Endodermal cell (in vitro differentiated cells): ENCODE data around the gene FAM131A. TPM values are rescaled to one million over a fixed set of nuclear protein-coding genes. Genes with fewer than 3 reads are reported as not detected.

Source experiments
- DNase-seq: peaks from one replicate; pipeline ENCODE4 v3.0.0-alpha.2; 2017
- H3K27ac ChIP-seq: 2 replicates; pipeline ENCODE4 v1.5.1; 2013; ENCODE audit warnings: mild to moderate bottlenecking, low read depth, low read length, moderate library complexity
- H3K27me3 ChIP-seq: 2 replicates; pipeline ENCODE4 v1.6.1; 2013; ENCODE audit warnings: mild to moderate bottlenecking, low read length, moderate library complexity; ENCODE audit not compliant: insufficient read depth, control insufficient read depth, poor library complexity, severe bottlenecking
- H3K36me3 ChIP-seq: 2 replicates; pipeline ENCODE4 v1.7.0; 2013; ENCODE audit warnings: mild to moderate bottlenecking, low read length, moderate library complexity; ENCODE audit not compliant: control insufficient read depth, insufficient read depth
- H3K4me1 ChIP-seq: one replicate; pipeline ENCODE4 v1.7.0; 2013; ENCODE audit warnings: low read length; ENCODE audit not compliant: control insufficient read depth, insufficient read depth
- H3K4me3 ChIP-seq: 2 replicates; pipeline ENCODE4 v1.5.1; 2013; ENCODE audit warnings: mild to moderate bottlenecking, low read length, moderate library complexity
- H3K9ac ChIP-seq: 2 replicates; pipeline ENCODE4 v1.6.1; 2013; ENCODE audit warnings: mild to moderate bottlenecking, low read length, moderate library complexity; ENCODE audit not compliant: poor library complexity, severe bottlenecking; ENCODE audit errors: extremely low read depth
- H3K9me3 ChIP-seq: 2 replicates; pipeline ENCODE4 v1.6.1; 2013; ENCODE audit warnings: mild to moderate bottlenecking, low read length, moderate library complexity; ENCODE audit not compliant: control insufficient read depth
- H3K27ac Mint-ChIP-seq: 2 replicates; pipeline ENCODE4 v1.8.0; 2020; ENCODE audit warnings: mixed read lengths
- H3K27me3 Mint-ChIP-seq: 2 replicates; pipeline ENCODE4 v1.8.0; 2021; ENCODE audit warnings: mild to moderate bottlenecking, mixed read lengths; ENCODE audit not compliant: insufficient read depth
- H3K36me3 Mint-ChIP-seq: 2 replicates; pipeline ENCODE4 v1.8.0; 2020; ENCODE audit warnings: low read depth, mixed read lengths
- H3K4me1 Mint-ChIP-seq: 2 replicates; pipeline ENCODE4 v1.8.0; 2020; ENCODE audit warnings: mixed read lengths
- H3K4me3 Mint-ChIP-seq: 2 replicates; pipeline ENCODE4 v1.8.0; 2020; ENCODE audit warnings: mild to moderate bottlenecking, moderate library complexity, mixed read lengths
- H3K9me3 Mint-ChIP-seq: 2 replicates; pipeline ENCODE4 v1.8.0; 2020; ENCODE audit warnings: mild to moderate bottlenecking, mixed read lengths
- CTCF ChIP-seq: fragments of 200-600 bp; sonication (generic); conservative IDR thresholded peaks from 2 replicates; pipeline ENCODE4 v1.5.0; 2021; ENCODE audit warnings: antibody characterized with exemption, mild to moderate bottlenecking
- WGBS, 2 experiments: methylation state at CpG; one replicate each; pipeline versions ENCODE4 v1.1.5 to v1.1.7; 2013; ENCODE audit warnings: missing lambda C conversion rate in 2 of 2, mixed read lengths in 1 of 2; ENCODE audit not compliant: insufficient coverage in 1 of 2, insufficient read length in 1 of 2; 5-methylcytosine and 5-hydroxymethylcytosine counted together
- total RNA-seq, 2 donors: library from RNA; stranded (reverse); fragmentation: NEBNext Ultra II Directional in 1 of 2; extraction: Animal tissue kit (Norgen Biotek cat#: 25700) in 1 of 2; gene quantifications; 2 replicates in 1 of 2; 3 replicates in 1 of 2; pipeline ENCODE4 v1.2.1, GENCODE V29; 2021

FAM131A gene
- total RNA-seq, 2 donors from 2014 or later, result 18.3 to 24.1 TPM

- H3K27me3 ChIP-seq, result no peaks in the 10 kb centered on the region
- 92 to 95% methylated on average over 5 of the region's 5 CpGs for WGBS, 2 experiments
- H3K4me1 ChIP-seq, result peaks cover 2% of the 10 kb centered on the region
- Mint-ChIP-seq H3K27ac (no peak overlapping the region), H3K4me3 (no peak overlapping the region), H3K9me3 (no peaks in the 10 kb centered on the region), H3K36me3 (peaks cover 49% of the 10 kb centered on the region), H3K4me1 (peaks cover 27% of the 10 kb centered on the region), H3K27me3 (no peaks in the 10 kb centered on the region)
- peaks cover 49% of the 10 kb centered on the region for H3K36me3 ChIP-seq
- no peak for TF ChIP-seq CTCF
- no peak overlapping the region for H3K9ac ChIP-seq
- DNase-seq, result no peak
- no peak overlapping the region for H3K4me3 ChIP-seq
- no peaks in the 10 kb centered on the region for H3K9me3 ChIP-seq
- H3K27ac ChIP-seq, result no peak overlapping the region
Measured at GRCh38 chr3:184366619-184367289, 29.4 kb downstream of the FAM131A start.

- H3K9me3 ChIP-seq, result no peaks in the 10 kb centered on the region
- Mint-ChIP-seq H3K4me1 (peaks cover 35% of the 10 kb centered on the region), H3K4me3 (no peak overlapping the region), H3K9me3 (no peaks in the 10 kb centered on the region), H3K36me3 (peaks cover 49% of the 10 kb centered on the region), H3K27ac (no peak overlapping the region), H3K27me3 (no peaks in the 10 kb centered on the region)
- H3K36me3 ChIP-seq, result peaks cover 49% of the 10 kb centered on the region
- DNase-seq, result peak; percentile 35
- no peak overlapping the region for H3K4me3 ChIP-seq
- no peak overlapping the region for H3K27ac ChIP-seq
- no peak overlapping the region for H3K9ac ChIP-seq
- no peak for TF ChIP-seq CTCF
- WGBS, 2 experiments, result 93 to 98% methylated on average over 5 to 9 of the region's 9 CpGs
- H3K4me1 ChIP-seq, result peaks cover 7% of the 10 kb centered on the region
- H3K27me3 ChIP-seq, result no peaks in the 10 kb centered on the region
Measured at GRCh38 chr3:184368116-184368515, 30.7 kb downstream of the FAM131A start.

GRCh38 chr3:184368586-184369183, 31.3 kb downstream of the FAM131A start:
- no peak for TF ChIP-seq CTCF
- no peak for DNase-seq
- Mint-ChIP-seq H3K27ac (no peak overlapping the region), H3K4me3 (no peak overlapping the region), H3K27me3 (no peaks in the 10 kb centered on the region), H3K9me3 (no peaks in the 10 kb centered on the region), H3K36me3 (peaks cover 47% of the 10 kb centered on the region), H3K4me1 (peaks cover 34% of the 10 kb centered on the region)
- H3K36me3 ChIP-seq, result peaks cover 49% of the 10 kb centered on the region
- no peak overlapping the region for H3K9ac ChIP-seq
- no peak overlapping the region for H3K27ac ChIP-seq
- peaks cover 7% of the 10 kb centered on the region for H3K4me1 ChIP-seq
- H3K9me3 ChIP-seq, result no peaks in the 10 kb centered on the region
- 89 to 94% methylated on average over 3 of the region's 3 CpGs for WGBS, 2 experiments
- no peak overlapping the region for H3K4me3 ChIP-seq
- H3K27me3 ChIP-seq, result peaks cover 4% of the 10 kb centered on the region
